CD8-positive, alpha-beta memory T cell (primary cell): ENCODE results near the gene KNDC1. TPM values are rescaled to one million over a fixed set of nuclear protein-coding genes. Genes with fewer than 3 reads are reported as not detected.
"Not testable (repeated sequence)": the region's sequence is repeated elsewhere in the genome, so short reads cannot be mapped to it uniquely, and the experiment has no call there.

Experiments used
- CTCF ChIA-PET: fragments of 350-600 bp; sonication (Branson Sonifier 250); formaldehyde crosslinking; loops from one replicate; lab custom pipeline; 2021; ENCODE audit warnings: antibody characterized with exemption; lab: Charles Lee
- POLR2A ChIA-PET: fragments of 350-600 bp; sonication (Branson Sonifier 250); formaldehyde crosslinking; loops from one replicate; lab custom pipeline; 2021; ENCODE audit warnings: antibody characterized with exemption; lab: Charles Lee
- DNase-seq, 5 donors: peaks; one replicate each; pipeline versions ENCODE4 v3.0.0 to v3.0.0-alpha.2; 2020 to 2022; ENCODE audit warnings: mixed read lengths in 1 of 5
- H3K27ac ChIP-seq: one replicate; pipeline ENCODE4 v1.7.0; 2013; ENCODE audit warnings: low read depth, mild to moderate bottlenecking, low read length, moderate library complexity
- H3K27me3 ChIP-seq: 2 replicates; pipeline ENCODE4 v1.7.0; 2013; ENCODE audit warnings: low read length, mild to moderate bottlenecking; ENCODE audit not compliant: insufficient read depth, poor library complexity, severe bottlenecking
- H3K36me3 ChIP-seq: 2 replicates; pipeline ENCODE4 v1.7.0; 2013; ENCODE audit warnings: mild to moderate bottlenecking, low read length, moderate library complexity; ENCODE audit not compliant: insufficient read depth
- H3K4me1 ChIP-seq: 2 replicates; pipeline ENCODE4 v1.7.0; 2013; ENCODE audit warnings: mild to moderate bottlenecking, low read length, moderate library complexity; ENCODE audit not compliant: insufficient read depth
- H3K4me3 ChIP-seq: 2 replicates; pipeline ENCODE4 v1.7.0; 2013; ENCODE audit warnings: mild to moderate bottlenecking, low read length
- H3K9me3 ChIP-seq: 2 replicates; pipeline ENCODE4 v1.7.0; 2013; ENCODE audit warnings: mild to moderate bottlenecking, low read length
- H3K27ac Mint-ChIP-seq, 8 donors: one replicate each; pipeline ENCODE4 v1.8.0; 2020 to 2021; ENCODE audit warnings: mixed read lengths in 8 of 8, mild to moderate bottlenecking in 6 of 8, inconsistent platforms in 3 of 8, moderate library complexity in 3 of 8
- H3K27me3 Mint-ChIP-seq, 2 donors: one replicate each; pipeline ENCODE4 v1.8.0; 2020 to 2021; ENCODE audit warnings: mixed read lengths in 2 of 2, mild to moderate bottlenecking in 1 of 2, moderate library complexity in 1 of 2
- H3K36me3 Mint-ChIP-seq, 3 donors: one replicate each; pipeline ENCODE4 v1.8.0; 2020 to 2021; ENCODE audit warnings: mixed read lengths in 3 of 3, inconsistent platforms in 1 of 3, mild to moderate bottlenecking in 1 of 3
- H3K4me1 Mint-ChIP-seq, 3 donors: one replicate each; pipeline ENCODE4 v1.8.0; 2020 to 2021; ENCODE audit warnings: mixed read lengths in 3 of 3, inconsistent platforms in 1 of 3, mild to moderate bottlenecking in 1 of 3
- H3K4me3 Mint-ChIP-seq, 7 donors: one replicate each; pipeline ENCODE4 v1.8.0; 2020 to 2021; ENCODE audit warnings: mixed read lengths in 7 of 7, mild to moderate bottlenecking in 6 of 7, moderate library complexity in 4 of 7, inconsistent platforms in 2 of 7
- H3K9me3 Mint-ChIP-seq, 5 donors: one replicate each; pipeline ENCODE4 v1.8.0; 2020 to 2022; ENCODE audit warnings: mixed read lengths in 5 of 5, mild to moderate bottlenecking in 3 of 5, moderate library complexity in 2 of 5, inconsistent platforms in 1 of 5
- polyA plus RNA-seq: library from polyadenylated mRNA; unstranded; fragments of 300-500 nt; fragmentation: Illumina TruSeq; gene quantifications from one replicate; pipeline ENCODE4 v1.2.3, GENCODE V29; 2021
- total RNA-seq, 2 experiments: library from RNA; stranded (reverse); gene quantifications; one replicate each; pipeline ENCODE4 v1.2.3, GENCODE V29; 2021

Gene KNDC1
- not detected for total RNA-seq
- polyA plus RNA-seq, result 0.05 TPM

- no peaks in the 10 kb centered on the region for H3K9me3 Mint-ChIP-seq
- Histone ChIP-seq H3K4me3 (no peak within 1 kb of the TSS), H3K36me3 (no peaks in the 10 kb centered on the region), H3K4me1 (no peaks in the 10 kb centered on the region), H3K9me3 (no peaks in the 10 kb centered on the region), H3K27ac (no peak within 1 kb of the TSS), H3K27me3 (peaks cover 10% of the 10 kb centered on the region)
- CTCF ChIA-PET, result no interaction called here
- DNase-seq, result peak in 3 of 5 donors; percentile 13 to 50 (median 31)
- peak within 1 kb of the TSS in 4 of 7 donors; percentile 28 to 76 (median 40) for H3K4me3 Mint-ChIP-seq
- H3K27ac Mint-ChIP-seq, result no peak within 1 kb of the TSS
- no peaks in the 10 kb centered on the region for H3K36me3 Mint-ChIP-seq
- H3K4me1 Mint-ChIP-seq, result no peaks in the 10 kb centered on the region
- POLR2A ChIA-PET, result no interaction called here
- peaks cover 12 to 17% of the 10 kb centered on the region in 2 donors for H3K27me3 Mint-ChIP-seq
Measured at GRCh38 chr10:133159950-133160825, at the start of gene KNDC1. Gene KNDC1 (plus strand): TSS chr10:133160219. CDS start chr10:133160468, 249 bp downstream.

- Histone ChIP-seq H3K9me3 (no peaks in the 10 kb centered on the region), H3K27ac (no peak overlapping the region), H3K36me3 (no peaks in the 10 kb centered on the region), H3K27me3 (no peaks in the 10 kb centered on the region), H3K4me3 (no peak overlapping the region), H3K4me1 (no peaks in the 10 kb centered on the region)
- H3K36me3 Mint-ChIP-seq, result peaks cover 0 to 5% (median 0%) of the 10 kb centered on the region in 3 donors
- no peaks in the 10 kb centered on the region for H3K4me1 Mint-ChIP-seq
- DNase-seq, result no peak
- H3K27ac Mint-ChIP-seq, result no peak overlapping the region
- H3K9me3 Mint-ChIP-seq, result peaks cover 9 to 15% (median 11%) of the 10 kb centered on the region in 5 donors
- CTCF ChIA-PET, result no interaction called here
- POLR2A ChIA-PET, result no interaction called here
- no peak overlapping the region for H3K4me3 Mint-ChIP-seq
- peaks cover 0 to 10% of the 10 kb centered on the region in 2 donors for H3K27me3 Mint-ChIP-seq
Measured at GRCh38 chr10:133110609-133111275, 49.3 kb upstream of the KNDC1 start.

GRCh38 chr10:133111640-133112039 is 48.4 kb upstream of the KNDC1 start:
- POLR2A ChIA-PET, H3K27ac Mint-ChIP-seq, CTCF ChIA-PET, H3K4me1 Mint-ChIP-seq, H3K9me3 ChIP-seq, H3K4me1 ChIP-seq, H3K27ac ChIP-seq, H3K4me3 ChIP-seq, H3K27me3 ChIP-seq, H3K4me3 Mint-ChIP-seq, H3K36me3 Mint-ChIP-seq, H3K36me3 ChIP-seq, DNase-seq: not testable (repeated sequence)
- H3K9me3 Mint-ChIP-seq, result peaks cover 9 to 15% (median 11%) of the 10 kb centered on the region in 5 donors
- peaks cover 0 to 10% of the 10 kb centered on the region in 2 donors for H3K27me3 Mint-ChIP-seq

GRCh38 chr10:133113146-133113830 is 46.7 kb upstream of the KNDC1 start:
- Histone ChIP-seq H3K27ac (no peak overlapping the region), H3K27me3 (no peaks in the 10 kb centered on the region), H3K4me3 (no peak overlapping the region), H3K36me3 (no peaks in the 10 kb centered on the region), H3K9me3 (no peaks in the 10 kb centered on the region), H3K4me1 (no peaks in the 10 kb centered on the region)
- no peaks in the 10 kb centered on the region for H3K36me3 Mint-ChIP-seq
- no peak overlapping the region for H3K27ac Mint-ChIP-seq
- H3K4me3 Mint-ChIP-seq, result no peak overlapping the region
- peaks cover 0 to 6% (median 3%) of the 10 kb centered on the region in 5 donors for H3K9me3 Mint-ChIP-seq
- peaks cover 0 to 10% of the 10 kb centered on the region in 2 donors for H3K27me3 Mint-ChIP-seq
- POLR2A ChIA-PET, result interaction anchor here (0.9 kb wide), 1 partner anchor 38 kb away, joined by 4 read pairs; no protein-coding TSS in a partner anchor
- H3K4me1 Mint-ChIP-seq, result no peaks in the 10 kb centered on the region
- DNase-seq, result no peak
- CTCF ChIA-PET, result no interaction called here

GRCh38 chr10:133113847-133114246 is 46.2 kb upstream of the KNDC1 start:
- Mint-ChIP-seq H3K4me1 (no peaks in the 10 kb centered on the region), H3K27ac (no peak overlapping the region), H3K27me3 (peaks cover 0 to 10% of the 10 kb centered on the region in 2 donors), H3K4me3 (no peak overlapping the region), H3K36me3 (no peaks in the 10 kb centered on the region), H3K9me3 (peaks cover 0 to 7% (median 0%) of the 10 kb centered on the region in 5 donors)
- ChIA-PET POLR2A (no interaction called here), CTCF (no interaction called here)
- Histone ChIP-seq H3K27ac (no peak overlapping the region), H3K4me3 (no peak overlapping the region), H3K4me1 (no peaks in the 10 kb centered on the region), H3K27me3 (no peaks in the 10 kb centered on the region), H3K36me3 (no peaks in the 10 kb centered on the region), H3K9me3 (no peaks in the 10 kb centered on the region)
- DNase-seq, result no peak

- H3K4me1 Mint-ChIP-seq, result no peaks in the 10 kb centered on the region
- no peak for DNase-seq
- no peaks in the 10 kb centered on the region for H3K36me3 Mint-ChIP-seq
- peaks cover 0 to 10% of the 10 kb centered on the region in 2 donors for H3K27me3 Mint-ChIP-seq
- Histone ChIP-seq H3K36me3 (no peaks in the 10 kb centered on the region), H3K4me3 (no peak overlapping the region), H3K9me3 (no peaks in the 10 kb centered on the region), H3K4me1 (no peaks in the 10 kb centered on the region), H3K27ac (no peak overlapping the region), H3K27me3 (no peaks in the 10 kb centered on the region)
- CTCF ChIA-PET, result no interaction called here
- POLR2A ChIA-PET, result no interaction called here
- no peak overlapping the region for H3K4me3 Mint-ChIP-seq
- H3K9me3 Mint-ChIP-seq, result peaks cover 0 to 7% (median 0%) of the 10 kb centered on the region in 5 donors
- no peak overlapping the region for H3K27ac Mint-ChIP-seq
Measured at GRCh38 chr10:133114251-133114650, 45.8 kb upstream of the KNDC1 start.

- Histone ChIP-seq H3K27ac (no peak overlapping the region), H3K4me3 (no peak overlapping the region), H3K27me3 (no peaks in the 10 kb centered on the region), H3K4me1 (no peaks in the 10 kb centered on the region), H3K9me3 (no peaks in the 10 kb centered on the region), H3K36me3 (no peaks in the 10 kb centered on the region)
- peak in 1 of 5 donors; percentile 14 for DNase-seq
- Mint-ChIP-seq H3K4me1 (no peaks in the 10 kb centered on the region), H3K4me3 (no peak overlapping the region), H3K27me3 (peaks cover 0 to 10% of the 10 kb centered on the region in 2 donors), H3K36me3 (no peaks in the 10 kb centered on the region), H3K27ac (no peak overlapping the region), H3K9me3 (peaks cover 0 to 7% (median 0%) of the 10 kb centered on the region in 5 donors)
- POLR2A ChIA-PET, result no interaction called here
- CTCF ChIA-PET, result no interaction called here
Measured at GRCh38 chr10:133114726-133115452, 45.1 kb upstream of the KNDC1 start.
